Head of caudate nucleus (tissue), 42 donors: ENCODE data around the gene ARID4B.
A peak's percentile ranks its signal among the peaks of the same experiment; 100 is the strongest.
"Not testable (repeated sequence)": the region's sequence is repeated elsewhere in the genome, so short reads cannot be mapped to it uniquely, and the experiment has no call there.

Experiments
- DNase-seq, 42 donors: peaks; one replicate each; pipeline versions ENCODE4 v3.0.0 to v3.0.0-alpha.2; 2020 to 2021; ENCODE audit warnings: mixed read lengths in 7 of 42
- intact Hi-C: fragments of 100-400 bp; cut with DNase I; formaldehyde crosslinking; loops from one replicate; pipeline ENCODE4 v1.15.0; 2022

ARID4B gene

GRCh38 chr1:235254721-235255120 lies 73.3 kb downstream of the ARID4B start:
- intact Hi-C loops = loop anchor here (10.0 kb wide), 1 partner anchor 70 kb away; the partner anchor contains the start of genes ARID4B and GGPS1
- DNase-seq = no peak

GRCh38 chr1:235253219-235253962 lies 74.6 kb downstream of the ARID4B start:
- intact Hi-C loops = loop anchor here (2.0 to 10.0 kb wide), 2 partner anchors 71 to 163 kb away; partner anchors contain the start of genes ARID4B and GGPS1
- peak in 41 of 42 donors; percentile 26 to 85 (median 66) for DNase-seq

- intact Hi-C loops = loop anchor here (10.0 kb wide), 1 partner anchor 74 kb away; the partner anchor contains the start of genes ARID4B and GGPS1
- no peak for DNase-seq
Measured at GRCh38 chr1:235250430-235250829, 77.5 kb downstream of the ARID4B start.

GRCh38 chr1:235246022-235246948 lies 81.7 kb downstream of the ARID4B start:
- intact Hi-C loops = no loop called here
- no peak for DNase-seq

GRCh38 chr1:235244974-235245592 lies 82.9 kb downstream of the ARID4B start:
- DNase-seq = no peak
- intact Hi-C loops = no loop called here

GRCh38 chr1:235240960-235241359 lies 87.0 kb downstream of the ARID4B start:
- DNase-seq = no peak
- intact Hi-C loops = no loop called here

- DNase-seq = no peak
- intact Hi-C loops = no loop called here
Measured at GRCh38 chr1:235239851-235240250, 88.1 kb downstream of the ARID4B start.

- intact Hi-C loops = no loop called here
- no peak for DNase-seq
Measured at GRCh38 chr1:235238558-235238957, 89.4 kb downstream of the ARID4B start.

- DNase-seq = no peak
- intact Hi-C loops = no loop called here
Measured at GRCh38 chr1:235236128-235236527, 91.9 kb downstream of the ARID4B start.

GRCh38 chr1:235229868-235230267 lies 98.1 kb downstream of the ARID4B start:
- intact Hi-C loops = no loop called here
- DNase-seq = no peak

GRCh38 chr1:235227414-235227813 lies 100.6 kb downstream of the ARID4B start:
- intact Hi-C loops = no loop called here
- no peak for DNase-seq

GRCh38 chr1:235226933-235227332 lies 101.0 kb downstream of the ARID4B start:
- DNase-seq = no peak
- intact Hi-C loops = no loop called here

GRCh38 chr1:235225299-235225698 lies 102.7 kb downstream of the ARID4B start:
- DNase-seq = no peak
- intact Hi-C loops = no loop called here

- no peak for DNase-seq
- intact Hi-C loops = no loop called here
Measured at GRCh38 chr1:235221653-235222375, 106.2 kb downstream of the ARID4B start.

GRCh38 chr1:235215453-235215852 lies 112.5 kb downstream of the ARID4B start:
- DNase-seq = no peak
- intact Hi-C loops = no loop called here

- intact Hi-C loops, DNase-seq: not testable (repeated sequence)
Measured at GRCh38 chr1:235214962-235215361, 113.0 kb downstream of the ARID4B start.

- no peak for DNase-seq
- intact Hi-C loops = no loop called here
Measured at GRCh38 chr1:235213752-235214151, 114.2 kb downstream of the ARID4B start.

GRCh38 chr1:235211517-235211916 lies 116.5 kb downstream of the ARID4B start:
- no peak for DNase-seq
- intact Hi-C loops = no loop called here

- intact Hi-C loops = no loop called here
- DNase-seq = no peak
Measured at GRCh38 chr1:235207209-235207565, 120.8 kb downstream of the ARID4B start.
